ENCODE data around the gene SUGCT.
"Not testable (repeated sequence)": the region's sequence is repeated elsewhere in the genome, so short reads cannot be mapped to it uniquely, and the experiment has no call there.

The SUGCT gene

GRCh38 chr7:40134428-40135316, at the start of gene SUGCT, which contains the start of gene MPLKIP:
TSS of gene SUGCT (plus strand) at chr7:40135005.
TSS of gene MPLKIP (minus strand) at chr7:40134622. CDS start at chr7:40134567, 55 bp downstream.
- DNase-seq, result peak; percentile 68

DNA sequence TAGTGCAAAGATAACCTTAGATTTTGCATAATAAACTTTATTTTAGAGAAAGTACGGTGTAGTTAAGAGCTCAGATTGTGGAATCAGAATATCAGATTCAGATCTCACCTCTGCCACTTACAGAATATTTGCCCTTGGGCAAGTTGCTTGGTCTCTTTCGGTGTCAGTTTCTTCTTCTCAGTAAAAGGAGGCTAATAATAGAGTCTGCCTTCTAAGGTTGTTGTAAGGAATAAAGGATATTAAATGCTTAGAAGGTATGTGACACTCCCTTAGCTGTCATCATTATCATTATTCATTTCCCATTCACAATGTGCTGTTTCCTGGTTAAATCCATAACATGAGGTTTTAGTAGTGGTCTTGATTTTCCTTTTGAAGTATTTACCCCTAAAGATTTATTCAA, 42.6 kb upstream of the SUGCT start:
- DNase-seq, result no peak

- DNase-seq, result no peak
These were observed 41.0 kb upstream of the SUGCT start for GRCh38 chr7:40093631-40094350.

DNA sequence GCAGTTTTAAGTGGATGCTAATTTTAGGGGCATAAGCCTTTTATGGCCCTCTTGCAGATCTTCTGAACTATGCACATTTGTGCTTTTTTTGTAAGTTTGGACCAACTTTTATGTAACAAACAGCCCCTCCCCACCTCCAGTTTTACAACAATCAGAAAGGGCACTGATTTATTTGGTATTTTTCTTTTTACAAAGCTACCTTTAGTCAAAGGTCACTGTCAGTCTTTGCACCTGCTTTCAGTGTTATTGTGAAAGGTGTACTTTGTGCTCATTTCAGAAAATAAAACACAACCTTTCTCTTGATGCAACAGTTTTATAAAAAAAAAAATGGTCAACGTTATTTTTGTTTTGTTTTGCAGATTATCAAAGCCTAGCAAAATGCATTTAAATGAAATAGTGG, 39.6 kb upstream of the SUGCT start:
- DNase-seq, result no peak

GRCh38 chr7:40095695-40096327, 39.0 kb upstream of the SUGCT start:
- DNase-seq, result no peak

DNA sequence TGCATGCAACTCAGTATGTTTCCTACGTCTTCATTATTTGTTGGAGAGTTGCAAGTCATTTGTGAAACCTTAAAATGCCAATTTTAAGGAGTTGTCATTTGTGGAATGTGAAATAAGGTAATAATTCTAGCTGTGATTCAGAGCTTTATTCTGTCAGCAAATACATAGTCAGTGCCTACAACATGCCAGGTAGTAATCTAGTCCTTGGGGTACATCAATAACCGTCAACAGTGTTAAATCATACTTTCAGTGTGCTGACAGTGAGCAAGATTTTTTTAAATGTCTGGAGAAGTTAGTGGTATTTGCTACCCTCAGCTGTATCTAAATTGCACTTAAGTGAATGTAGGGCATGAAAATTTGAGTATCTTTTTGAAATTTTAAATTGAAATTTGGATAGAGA, 37.1 kb upstream of the SUGCT start:
- DNase-seq, result no peak

DNA sequence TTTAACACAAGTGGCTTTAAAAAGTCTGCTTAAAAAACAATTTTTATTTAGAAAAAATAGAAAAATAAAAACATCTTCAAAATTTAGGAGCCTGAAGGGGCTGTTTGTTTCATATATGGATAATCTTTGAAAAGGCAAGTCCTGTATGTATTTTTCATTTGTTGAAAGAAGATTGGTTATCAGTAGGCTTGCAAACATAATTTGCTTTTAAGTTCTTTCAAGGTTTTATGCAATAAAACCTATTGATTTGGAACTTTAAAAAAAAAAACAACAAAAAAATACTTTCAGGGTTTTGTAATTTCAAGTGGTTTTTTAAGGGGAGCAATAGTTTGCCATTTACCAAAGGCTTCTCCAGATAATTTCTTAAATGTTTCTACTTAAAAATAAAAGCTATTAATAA, 36.0 kb upstream of the SUGCT start:
- no peak for DNase-seq

DNA sequence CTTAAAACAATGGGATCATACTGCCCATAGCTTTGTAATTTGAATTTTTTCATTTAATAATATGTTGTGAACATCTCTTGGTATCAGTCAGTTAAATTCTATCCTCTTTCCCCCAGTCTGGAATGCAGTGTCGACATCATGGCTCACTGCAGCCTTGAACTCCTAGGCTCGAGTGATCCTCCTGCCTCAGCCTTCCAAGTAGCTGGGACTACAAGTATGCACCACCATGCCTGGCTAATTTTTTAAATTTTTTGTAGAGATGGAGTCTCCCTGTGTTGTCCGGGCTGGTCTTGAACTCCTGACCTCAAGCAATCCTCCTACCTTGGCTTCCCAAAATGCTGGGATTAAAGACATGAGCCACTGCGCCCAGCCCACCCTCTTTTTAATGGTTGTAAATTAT, 35.0 kb upstream of the SUGCT start:
- DNase-seq, result no peak

DNA sequence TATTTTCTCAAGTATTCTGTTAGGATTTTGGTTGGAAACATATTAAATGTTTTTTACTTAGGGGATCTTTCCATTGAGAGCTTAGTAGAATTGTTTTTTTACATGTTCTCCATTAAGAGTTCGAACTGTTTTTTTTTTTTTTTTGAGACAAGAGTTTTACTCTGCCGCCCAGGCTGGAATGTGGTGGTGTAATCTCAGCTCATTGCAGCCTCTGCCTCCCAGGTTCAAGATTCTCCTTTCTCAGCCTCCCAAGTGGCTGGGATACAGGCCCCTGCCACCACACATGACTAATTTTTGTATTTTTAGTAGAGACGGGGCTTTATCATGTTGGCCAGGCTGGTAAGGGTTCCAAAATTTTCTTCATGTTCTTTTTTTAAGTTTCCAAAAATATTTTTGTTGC, 33.6 kb upstream of the SUGCT start:
- no peak for DNase-seq

- no peak for DNase-seq
These were observed 31.9 kb upstream of the SUGCT start for GRCh38 chr7:40102897-40103296.

- DNase-seq, result no peak
These were observed 28.8 kb upstream of the SUGCT start for GRCh38 chr7:40105879-40106473.

DNA sequence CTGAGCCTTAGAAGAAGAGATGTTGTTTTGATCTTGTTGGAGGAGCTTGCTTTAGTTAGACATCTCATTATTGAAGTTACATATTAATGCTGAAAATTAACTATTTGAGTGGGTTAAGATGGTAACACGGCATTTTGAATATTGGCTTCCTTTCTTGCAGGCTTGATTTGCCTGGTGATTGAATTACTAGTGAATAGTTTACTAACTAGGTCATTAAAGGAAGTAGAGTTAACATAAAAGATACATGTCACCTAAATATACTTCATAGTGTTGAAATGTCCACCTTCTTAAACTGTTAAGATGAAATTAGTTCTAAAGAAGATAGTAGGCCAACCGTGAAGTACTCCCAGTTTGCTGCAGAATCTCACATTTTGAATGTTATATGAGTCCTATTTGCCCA, 18.9 kb upstream of the SUGCT start:
- DNase-seq, result no peak

- not testable (repeated sequence) for DNase-seq
These were observed 17.6 kb upstream of the SUGCT start for GRCh38 chr7:40117199-40117598.

- DNase-seq, result not testable (repeated sequence)
These were observed 16.6 kb upstream of the SUGCT start for GRCh38 chr7:40118201-40118600.

GRCh38 chr7:40120020-40120419, 14.8 kb upstream of the SUGCT start:
- DNase-seq, result no peak

- not testable (repeated sequence) for DNase-seq
These were observed 12.5 kb upstream of the SUGCT start for GRCh38 chr7:40122100-40122939.

DNA sequence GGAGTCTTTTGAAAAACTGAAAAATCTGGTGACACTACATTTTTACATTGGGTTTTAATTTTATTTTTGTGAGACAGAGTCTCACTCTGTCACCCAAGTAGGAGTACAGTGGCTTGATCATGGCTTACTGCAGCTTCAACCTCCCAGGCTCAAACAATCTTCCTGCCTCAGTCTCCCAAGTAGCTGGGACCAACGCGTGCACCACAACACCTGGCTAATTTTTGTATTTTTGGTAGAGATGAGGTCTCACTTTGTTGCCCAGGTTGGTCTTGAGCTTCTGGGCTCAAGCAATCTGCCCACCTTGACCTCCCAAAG, 11.9 kb upstream of the SUGCT start:
- DNase-seq, result no peak

GRCh38 chr7:40133561-40134427, 1.0 kb upstream of the SUGCT start:
- no peak for DNase-seq

DNA sequence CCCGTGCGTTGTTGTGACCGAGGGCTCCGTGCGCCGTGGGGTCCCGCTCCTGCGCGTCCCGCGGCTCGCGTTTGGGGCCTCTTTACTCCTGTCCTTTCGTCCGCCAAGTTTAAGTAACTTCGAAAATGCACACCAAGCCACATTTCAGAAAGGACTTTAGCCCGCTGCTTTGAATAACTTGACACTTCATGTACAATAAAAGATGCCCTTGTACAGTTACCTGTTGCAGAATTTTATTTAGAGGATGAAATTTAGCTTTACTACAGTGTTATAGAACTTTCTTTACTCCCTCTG, 459 bp downstream of the SUGCT start:
- no peak for DNase-seq

DNA sequence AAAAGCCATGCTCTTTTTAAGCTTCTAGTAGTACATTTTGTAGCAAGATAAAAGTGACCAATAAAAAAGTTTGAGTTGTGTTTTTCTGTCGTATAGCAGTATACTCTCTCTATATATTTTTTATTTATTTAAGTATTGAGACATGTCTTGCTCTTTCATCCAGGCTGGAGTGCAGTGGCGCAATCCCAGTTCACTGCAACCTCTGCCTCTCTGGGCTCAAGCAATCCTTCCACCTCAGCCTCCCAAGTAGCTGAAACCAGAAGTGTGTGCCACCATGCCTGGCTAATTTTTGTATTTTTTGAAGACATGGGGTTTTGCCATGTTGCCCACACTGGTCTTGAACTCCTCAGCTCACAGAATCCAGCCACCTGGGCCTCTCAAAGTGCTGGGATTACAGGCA, 2.8 kb downstream of the SUGCT start:
- no peak for DNase-seq

DNA sequence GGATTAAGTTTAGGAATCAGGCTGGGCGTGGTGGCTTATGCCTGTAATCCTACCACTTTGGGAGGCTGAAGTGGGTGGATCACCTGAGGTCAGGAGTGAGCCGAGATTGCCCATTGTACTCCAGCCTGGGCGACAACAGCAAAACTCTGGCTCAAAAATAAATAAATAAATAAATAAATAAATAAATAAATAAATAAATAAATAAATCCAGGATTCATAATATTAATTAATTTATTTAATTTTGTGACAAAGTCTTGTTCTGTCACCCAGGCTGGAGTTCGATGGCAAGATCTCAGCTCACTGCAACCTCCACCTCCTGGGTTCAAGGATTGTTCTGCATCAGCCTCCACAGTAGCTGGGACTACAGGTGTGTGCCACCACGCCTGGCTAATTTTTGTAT, 4.2 kb downstream of the SUGCT start:
- no peak for DNase-seq

DNA sequence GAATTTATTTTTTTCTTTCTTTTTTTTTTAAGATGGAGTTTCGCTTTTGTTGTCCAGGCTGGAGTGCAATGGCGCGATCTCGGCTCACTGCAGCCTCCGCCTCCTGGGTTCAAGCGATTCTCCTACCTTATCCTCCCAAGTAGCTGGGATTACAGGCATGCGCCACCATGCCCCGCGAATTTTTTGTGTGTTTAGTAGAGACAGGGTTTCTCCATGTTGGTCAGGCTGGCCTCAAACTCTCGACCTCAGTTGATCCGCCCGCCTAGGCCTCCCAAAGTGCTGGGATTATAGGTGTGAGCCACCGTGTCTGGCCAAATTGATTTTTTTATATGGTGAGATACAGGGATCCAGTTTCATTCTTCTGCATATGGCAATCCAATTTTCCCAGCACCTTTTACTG, 5.1 kb downstream of the SUGCT start:
- DNase-seq, result not testable (repeated sequence)
